SK-N-SH (cell line): ENCODE results near the gene ENTPD8. TPM values are rescaled to one million over a fixed set of nuclear protein-coding genes. Genes with fewer than 3 reads are reported as not detected.

Experiments used
- CTCF ChIA-PET: fragments of 300-600, 350-600 bp; formaldehyde crosslinking; extraction: SDS; loops from one replicate; lab custom pipeline; 2021; lab: Yijun Ruan, JAX
- POLR2A ChIA-PET: fragments of 350-600 bp; sonication (Branson Sonifier 250); formaldehyde crosslinking; extraction: SDS; loops from one replicate; lab custom pipeline; 2020; ENCODE audit warnings: antibody characterized with exemption, inconsistent platforms; lab: Yijun Ruan, JAX
- DNase-seq: peaks from one replicate; pipeline ENCODE4 v3.0.0; 2012
- H2AFZ ChIP-seq: fragments of 200-600 bp; sonication (generic); 2 replicates; pipeline ENCODE4 v1.8.1; 2016; ENCODE audit warnings: antibody characterized with exemption, mild to moderate bottlenecking, low read depth
- H3F3A ChIP-seq: fragments of 200-600 bp; sonication (generic); replicated peaks from 2 replicates; pipeline ENCODE3; 2016; ENCODE audit warnings: antibody characterized with exemption, mild to moderate bottlenecking; ENCODE audit not compliant: insufficient read depth
- H3K27ac ChIP-seq, 2 experiments: fragments of 200-500 bp in 1 of 2; fragments of 200-600 bp in 1 of 2; sonication (Bioruptor generic) in 1 of 2; sonication (generic), shearing (Covaris generic) in 1 of 2; 2 replicates each; pipeline versions ENCODE4 v1.5.1 to v1.6.1; 2014 to 2016; ENCODE audit warnings: low read depth in 2 of 2, inconsistent platforms in 1 of 2, low read length in 1 of 2, mild to moderate bottlenecking in 1 of 2, mixed read lengths in 1 of 2
- H3K27me3 ChIP-seq: fragments of 200-600 bp; sonication (generic), shearing (Covaris generic); 2 replicates; pipeline ENCODE4 v1.6.1; 2016; ENCODE audit warnings: mixed run types; ENCODE audit not compliant: insufficient read depth
- H3K36me3 ChIP-seq, 2 experiments: fragments of 200-500 bp in 1 of 2; fragments of 200-600 bp in 1 of 2; sonication (Bioruptor generic) in 1 of 2; sonication (generic) in 1 of 2; replicated peaks in 1 of 2; 2 replicates each; pipeline versions ENCODE3 to v1.5.1; 2014 to 2016; ENCODE audit warnings: low read length in 1 of 2, mild to moderate bottlenecking in 1 of 2; ENCODE audit not compliant: insufficient read depth in 2 of 2, control insufficient read depth in 1 of 2
- H3K4me1 ChIP-seq, 2 experiments: fragments of 200-500 bp in 1 of 2; fragments of 200-600 bp in 1 of 2; sonication (Bioruptor generic) in 1 of 2; sonication (generic), shearing (Covaris generic) in 1 of 2; 2 replicates each; pipeline versions ENCODE4 v1.5.1 to v1.6.1; 2014 to 2016; ENCODE audit warnings: low read depth in 1 of 2, low read length in 1 of 2, mixed run types in 1 of 2; ENCODE audit not compliant: insufficient read depth in 2 of 2, control insufficient read depth in 1 of 2
- H3K4me2 ChIP-seq: fragments of 200-600 bp; sonication (generic), shearing (Covaris generic); 2 replicates; pipeline ENCODE4 v1.6.1; 2017; ENCODE audit warnings: mixed run types
- H3K4me3 ChIP-seq, 2 experiments: fragments of 200-500 bp in 1 of 2; fragments of 200-600 bp in 1 of 2; sonication (Bioruptor generic) in 1 of 2; sonication (generic), shearing (Covaris generic) in 1 of 2; 2 replicates each; pipeline versions ENCODE4 v1.5.1 to v1.8.1; 2014 to 2016; ENCODE audit warnings: low read depth in 2 of 2, inconsistent platforms in 1 of 2, low read length in 1 of 2, mild to moderate bottlenecking in 1 of 2, mixed read lengths in 1 of 2, moderate library complexity in 1 of 2
- H3K79me2 ChIP-seq: fragments of 200-600 bp; sonication (generic); 2 replicates; pipeline ENCODE4 v1.8.1; 2017; ENCODE audit warnings: mild to moderate bottlenecking; ENCODE audit not compliant: insufficient read depth
- H3K9ac ChIP-seq: fragments of 200-600 bp; sonication (generic); 2 replicates; pipeline ENCODE4 v1.6.1; 2017; ENCODE audit warnings: mixed run types
- H3K9me2 ChIP-seq: fragments of 200-600 bp; sonication (generic); 2 replicates; pipeline ENCODE4 v1.6.1; 2017; ENCODE audit warnings: mixed run types
- H3K9me3 ChIP-seq: fragments of 200-600 bp; sonication (generic); 2 replicates; pipeline ENCODE4 v1.6.1; 2017; ENCODE audit warnings: mixed run types, mild to moderate bottlenecking, moderate library complexity
- H4K20me1 ChIP-seq: fragments of 200-600 bp; sonication (generic); 2 replicates; pipeline ENCODE4 v1.6.1; 2017; ENCODE audit warnings: mild to moderate bottlenecking, mixed run types; ENCODE audit not compliant: insufficient read depth
- CHD2 ChIP-seq: fragments of 150-350 bp; IDR thresholded peaks from 2 replicates; pipeline ENCODE4 v1.6.1; 2018; ENCODE audit warnings: low read length; ENCODE audit not compliant: partially characterized antibody
- ELF1 ChIP-seq: IDR thresholded peaks from 2 replicates; pipeline ENCODE4 v1.4.0; 2012
- EP300 ChIP-seq, 2 experiments: IDR thresholded peaks; 2 replicates each; pipeline versions ENCODE4 v1.4.0 to v1.6.1; 2012; ENCODE audit warnings: borderline replicate concordance in 1 of 2, low read depth in 1 of 2, low read length in 1 of 2
- EZH2phosphoT487 ChIP-seq: fragments of 200-600 bp; sonication (generic); IDR thresholded peaks from 2 replicates; pipeline ENCODE4 v1.6.1; 2017; ENCODE audit warnings: low read depth, mixed run types, mild to moderate bottlenecking, antibody characterized with exemption, moderate library complexity, borderline replicate concordance
- FOSL2 ChIP-seq: IDR thresholded peaks from 2 replicates; pipeline ENCODE4 v1.4.0; 2012; ENCODE audit warnings: low read depth, mild to moderate bottlenecking, moderate library complexity, borderline replicate concordance
- FOXJ3 ChIP-seq: sonication (generic); formaldehyde crosslinking; IDR thresholded peaks from 2 replicates; pipeline ENCODE4 v1.5.1; 2020; ENCODE audit warnings: mild to moderate bottlenecking, missing genetic modification reagents
- FOXM1 ChIP-seq: IDR thresholded peaks from 2 replicates; pipeline ENCODE4 v1.4.0; 2012; ENCODE audit warnings: low read depth, mild to moderate bottlenecking
- GATA2 ChIP-seq: sonication (generic); formaldehyde crosslinking; IDR thresholded peaks from 2 replicates; pipeline ENCODE4 v1.5.0; 2020; ENCODE audit warnings: mild to moderate bottlenecking, missing genetic modification reagents
- MAX ChIP-seq: IDR thresholded peaks from 2 replicates; pipeline ENCODE4 v1.4.0; 2012; ENCODE audit warnings: low read depth
- MEF2A ChIP-seq: IDR thresholded peaks from 2 replicates; pipeline ENCODE4 v1.4.0; 2012; ENCODE audit warnings: low read depth, borderline replicate concordance
- MXI1 ChIP-seq: IDR thresholded peaks from 2 replicates; pipeline ENCODE4 v1.6.1; 2012; ENCODE audit warnings: mild to moderate bottlenecking, low read depth, low read length, improper control_type of control experiment
- NRF1 ChIP-seq: IDR thresholded peaks from 2 replicates; pipeline ENCODE4 v1.6.1; 2012; ENCODE audit warnings: low read depth, mild to moderate bottlenecking, low read length
- RCOR1 ChIP-seq: fragments of 150-350 bp; IDR thresholded peaks from 2 replicates; pipeline ENCODE4 v1.6.1; 2017; ENCODE audit warnings: antibody characterized with exemption, low read length
- RFX5 ChIP-seq: IDR thresholded peaks from 2 replicates; pipeline ENCODE4 v1.6.1; 2012; ENCODE audit warnings: mild to moderate bottlenecking, improper control_type of control experiment, low read length
- RXRA ChIP-seq: IDR thresholded peaks from 2 replicates; pipeline ENCODE4 v1.4.0; 2012; ENCODE audit warnings: low read depth, mild to moderate bottlenecking, borderline replicate concordance
- SIN3A ChIP-seq: IDR thresholded peaks from 2 replicates; pipeline ENCODE4 v1.6.1; 2012; ENCODE audit warnings: low read depth, mild to moderate bottlenecking, low read length, moderate library complexity, borderline replicate concordance
- SMC3 ChIP-seq: IDR thresholded peaks from 2 replicates; pipeline ENCODE4 v1.6.1; 2012; ENCODE audit warnings: low read depth, low read length, improper control_type of control experiment
- TEAD4 ChIP-seq: IDR thresholded peaks from 2 replicates; pipeline ENCODE4 v1.4.0; 2012; ENCODE audit warnings: mild to moderate bottlenecking, borderline replicate concordance; ENCODE audit not compliant: insufficient read depth
- YY1 ChIP-seq: IDR thresholded peaks from 2 replicates; pipeline ENCODE4 v1.4.0; 2012; ENCODE audit warnings: low read depth, mild to moderate bottlenecking
- whole genome bisulfite sequencing: methylation state at CpG from one replicate; pipeline ENCODE4 v1.1.6; 2017; ENCODE audit warnings: low lambda C conversion rate; 5-methylcytosine and 5-hydroxymethylcytosine counted together
- polyA plus RNA-seq, 3 experiments: library from polyadenylated mRNA; depleted of rRNA; stranded (reverse); fragments of >200 nt; gene quantifications; 2 replicates each; pipeline ENCODE4 v1.2.3, GENCODE V29; 2012
- TF ChIP-seq, protein P1 (sequence below): IDR thresholded peaks from 2 replicates; pipeline ENCODE4 v1.4.0; 2012; ENCODE audit warnings: low read depth, borderline replicate concordance

Gene ENTPD8
- polyA plus RNA-seq, 1 of the 3 experiments (the other 2 are of a cell fraction): 0.30 TPM

DNA sequence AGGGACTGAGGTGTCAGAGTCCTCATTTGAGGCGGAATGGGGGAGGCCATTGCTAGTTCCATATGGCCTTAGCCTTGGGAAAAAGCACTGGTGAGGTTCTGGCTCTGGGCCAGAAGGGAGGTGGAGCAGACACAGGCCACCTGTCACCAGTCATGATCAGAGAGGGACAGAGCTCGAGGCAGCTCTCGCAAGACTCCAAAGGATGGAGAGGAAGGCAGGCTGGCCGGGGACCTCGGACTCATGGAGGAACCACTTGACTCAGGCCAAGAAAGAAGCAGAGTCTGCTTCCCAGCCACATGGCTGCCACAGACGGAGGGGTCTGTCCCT lies 47.1 kb upstream of the ENTPD8 start:
- H3K27ac ChIP-seq: no peak overlapping the region; a peak in 1 of 4 replicates
- no peaks in the 10 kb centered on the region for H4K20me1 ChIP-seq
- DNase-seq: peak; percentile 75
- WGBS: 82% methylated on average over 6 of the region's 6 CpGs
- H3K27me3 ChIP-seq: no peaks in the 10 kb centered on the region
- H3K36me3 ChIP-seq: no peaks in the 10 kb centered on the region
- H3K4me3 ChIP-seq: no peak overlapping the region
- H3K9me2 ChIP-seq: no peaks in the 10 kb centered on the region
- no peak overlapping the region for H3K9ac ChIP-seq
- TF ChIP-seq FOXJ3 (CRISPR knock-in tag) (no peak), GATA2 (no peak), MEF2A (no peak), CHD2 (no peak), ELF1 (no peak), RFX5 (no peak), TEAD4 (no peak), YY1 (no peak), EZH2phosphoT487 (no peak), FOXM1 (no peak), NRF1 (no peak), FOSL2 (no peak), MAX (no peak), RXRA (no peak), MXI1 (no peak), SMC3 (no peak), SIN3A (no peak), RCOR1 (no peak), EP300 (IDR thresholded peaks at IDR 0.05; ENCODE audit: borderline replicate concordance in 1 of 2, low read depth in 1 of 2, low read length in 1 of 2) (no peak)
- TF ChIP-seq, protein P1, sequence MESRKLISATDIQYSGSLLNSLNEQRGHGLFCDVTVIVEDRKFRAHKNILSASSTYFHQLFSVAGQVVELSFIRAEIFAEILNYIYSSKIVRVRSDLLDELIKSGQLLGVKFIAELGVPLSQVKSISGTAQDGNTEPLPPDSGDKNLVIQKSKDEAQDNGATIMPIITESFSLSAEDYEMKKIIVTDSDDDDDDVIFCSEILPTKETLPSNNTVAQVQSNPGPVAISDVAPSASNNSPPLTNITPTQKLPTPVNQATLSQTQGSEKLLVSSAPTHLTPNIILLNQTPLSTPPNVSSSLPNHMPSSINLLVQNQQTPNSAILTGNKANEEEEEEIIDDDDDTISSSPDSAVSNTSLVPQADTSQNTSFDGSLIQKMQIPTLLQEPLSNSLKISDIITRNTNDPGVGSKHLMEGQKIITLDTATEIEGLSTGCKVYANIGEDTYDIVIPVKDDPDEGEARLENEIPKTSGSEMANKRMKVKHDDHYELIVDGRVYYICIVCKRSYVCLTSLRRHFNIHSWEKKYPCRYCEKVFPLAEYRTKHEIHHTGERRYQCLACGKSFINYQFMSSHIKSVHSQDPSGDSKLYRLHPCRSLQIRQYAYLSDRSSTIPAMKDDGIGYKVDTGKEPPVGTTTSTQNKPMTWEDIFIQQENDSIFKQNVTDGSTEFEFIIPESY: no peak
- H3K79me2 ChIP-seq: no peaks in the 10 kb centered on the region
- H2AFZ ChIP-seq: no peak overlapping the region
- H3K4me2 ChIP-seq: no peak overlapping the region
- no peaks in the 10 kb centered on the region for H3F3A ChIP-seq
- POLR2A ChIA-PET: interaction anchor here (0.9 to 1.4 kb wide), 2 partner anchors 29 to 65 kb away, joined by 3 read pairs; partner anchors contain the start of genes EXD3, NOXA1 and NSMF
- H3K4me1 ChIP-seq: peaks cover 0 to 15% of the 10 kb centered on the region in 2 experiments; a peak in 1 of 4 replicates
- H3K9me3 ChIP-seq: no peaks in the 10 kb centered on the region
- CTCF ChIA-PET: interaction anchor here (1.1 kb wide), 1 partner anchor 11 kb away, joined by 3 read pairs; no protein-coding TSS in a partner anchor
